T-helper 9 cell (primary cell): ENCODE results near the gene ULK1.
A peak's percentile ranks its signal among the peaks of the same experiment; 100 is the strongest.

Experiments
- DNase-seq: peaks from one replicate; pipeline ENCODE4 v3.0.0-alpha.2; 2020

ULK1 gene

GRCh38 chr12:131920902-131921840 lies 26.7 kb downstream of the ULK1 start:
- DNase-seq = no peak

DNA sequence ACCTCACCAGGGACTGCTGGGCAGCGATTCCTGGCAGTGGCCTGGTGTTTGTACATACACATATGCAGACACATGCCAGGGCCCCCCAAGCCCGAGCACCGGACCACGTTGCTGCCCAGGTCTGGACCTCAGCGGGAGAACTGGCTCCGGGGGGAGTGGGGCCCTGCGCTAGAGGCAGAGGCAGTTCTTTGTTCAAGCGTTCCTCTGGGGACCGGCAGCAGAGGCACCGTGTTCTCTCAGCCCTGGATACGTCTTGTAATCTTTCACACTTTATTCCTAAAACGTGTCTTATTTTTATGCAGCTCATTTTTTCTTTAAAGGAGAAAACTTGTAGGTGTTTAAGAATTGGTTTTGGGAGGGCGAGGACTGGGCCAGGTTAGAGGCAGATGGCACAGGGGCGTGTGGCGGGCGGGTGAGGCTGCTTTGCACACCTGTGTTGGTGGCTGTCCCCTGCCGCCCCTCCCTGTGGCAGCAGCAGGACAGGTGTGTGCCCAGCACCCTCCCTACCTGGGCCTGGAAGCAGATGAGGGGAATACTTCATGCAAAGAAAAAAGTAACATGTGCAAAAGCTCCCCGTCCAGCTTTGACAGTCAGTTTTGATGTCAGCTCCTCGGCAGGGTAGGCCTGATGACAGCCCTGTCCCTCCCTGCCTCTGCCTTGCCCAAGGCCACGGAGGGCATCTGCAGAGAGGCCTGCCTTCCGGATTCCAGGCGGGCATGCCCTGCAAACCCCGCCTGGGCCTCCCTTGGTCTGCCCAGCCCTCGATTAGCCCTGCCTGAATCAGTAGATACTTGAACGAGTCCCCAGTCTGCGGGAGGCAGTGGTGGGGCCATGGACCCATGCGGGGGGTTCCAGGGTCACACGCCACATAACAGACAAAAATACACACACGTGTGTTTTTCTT lies 27.7 kb downstream of the ULK1 start:
- DNase-seq = no peak

GRCh38 chr12:131922772-131923171 lies 28.4 kb downstream of the ULK1 start:
- DNase-seq = no peak

- no peak for DNase-seq
These were observed 28.8 kb downstream of the ULK1 start for GRCh38 chr12:131923260-131923659.

GRCh38 chr12:131927110-131928079 lies 33.0 kb downstream of the ULK1 start:
- DNase-seq = no peak

DNA sequence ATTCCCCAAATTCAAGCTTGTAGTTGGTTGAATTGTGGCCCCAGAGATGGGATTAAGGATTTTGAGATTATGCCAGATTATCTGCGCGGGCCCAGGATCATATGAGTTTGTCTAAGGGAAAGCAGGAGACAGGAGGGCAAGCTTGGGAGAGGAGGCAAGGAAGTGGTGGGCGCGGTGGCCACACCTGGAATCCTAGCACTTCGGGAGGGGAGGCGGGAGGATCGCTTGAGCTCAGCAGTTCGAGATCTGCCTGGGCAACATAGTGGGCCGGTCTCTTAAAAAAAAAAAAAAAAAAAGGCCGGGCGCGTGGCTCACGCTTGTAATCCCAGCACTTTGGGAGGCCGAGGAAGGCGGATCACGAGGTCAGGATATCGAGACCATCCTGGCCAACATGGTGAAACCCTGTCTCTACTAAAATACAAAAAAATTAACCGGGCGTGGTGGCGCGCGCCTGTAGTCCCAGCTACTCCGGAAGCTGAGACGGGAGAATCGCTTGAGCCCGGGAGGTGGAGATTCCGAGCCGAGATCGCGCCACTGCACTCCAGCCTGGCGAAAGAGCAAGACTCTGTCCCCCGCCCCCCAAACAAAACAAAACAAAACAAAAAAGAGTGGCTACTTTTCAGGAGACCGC lies 33.8 kb downstream of the ULK1 start:
- DNase-seq = no peak

- peak; percentile 92 for DNase-seq
These were observed 34.5 kb downstream of the ULK1 start, which contains the start of gene PUS1 for GRCh38 chr12:131928711-131929580. Gene PUS1 (plus strand): TSS chr12:131929276. CDS start chr12:131929723, 447 bp downstream.

DNA sequence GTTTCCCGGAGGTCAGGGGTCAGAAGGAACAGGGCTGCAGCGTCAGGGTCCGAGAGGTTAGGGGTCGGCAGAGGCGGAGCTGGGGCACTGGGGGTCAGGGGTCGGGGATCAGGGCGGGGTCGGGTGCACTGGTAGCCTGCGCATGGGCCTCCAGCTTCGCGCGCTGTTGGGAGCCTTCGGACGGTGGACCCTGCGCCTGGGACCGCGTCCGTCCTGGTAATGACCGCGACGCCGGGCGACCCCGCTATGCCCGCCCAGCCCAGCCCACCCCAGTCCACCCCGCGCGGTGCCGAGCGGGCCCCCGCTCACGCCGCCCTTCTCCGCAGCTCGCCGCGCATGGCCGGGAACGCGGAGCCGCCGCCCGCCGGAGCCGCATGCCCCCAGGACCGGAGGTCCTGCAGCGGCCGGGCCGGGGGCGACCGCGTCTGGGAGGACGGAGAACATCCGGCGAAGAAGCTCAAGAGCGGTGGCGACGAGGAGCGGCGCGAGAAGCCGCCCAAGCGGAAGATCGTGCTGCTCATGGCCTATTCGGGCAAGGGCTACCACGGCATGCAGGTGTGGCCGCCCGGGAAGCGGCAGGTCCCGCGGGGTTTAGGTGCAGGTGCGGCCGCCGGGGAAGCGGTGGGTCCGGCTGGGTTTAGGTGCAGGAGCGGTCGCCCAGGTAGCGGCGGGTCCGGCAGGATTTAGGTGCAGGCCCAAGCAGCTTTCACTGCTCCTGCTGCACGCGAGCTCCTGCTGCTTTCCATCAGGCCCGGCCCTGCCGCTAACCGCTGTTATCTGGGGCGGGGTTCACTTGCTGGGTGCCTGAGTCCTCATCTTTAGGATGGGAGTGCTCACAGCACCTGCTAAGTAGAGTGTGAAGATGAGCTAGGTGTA lies 35.4 kb downstream of the ULK1 start:
- peak; percentile 20 for DNase-seq

DNA sequence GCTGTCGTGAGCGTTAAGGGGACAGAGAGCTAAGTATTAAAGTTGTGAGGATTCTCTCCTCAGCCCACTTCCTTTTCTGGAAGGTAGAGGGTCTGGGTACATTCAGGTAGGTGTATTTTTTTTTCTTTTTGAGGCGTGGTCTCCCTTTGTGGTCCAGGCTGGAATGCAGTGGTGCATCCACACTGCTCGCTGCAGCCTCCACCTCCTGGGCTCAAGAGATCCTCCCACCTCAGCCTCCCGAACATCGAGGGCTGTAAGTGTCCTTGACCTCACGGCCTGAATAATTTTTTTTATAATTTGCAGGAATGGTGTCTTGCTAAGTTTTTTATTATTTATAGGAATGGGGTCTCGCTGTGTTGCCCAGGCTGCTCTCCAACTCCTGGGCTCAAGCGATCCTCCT lies 36.1 kb downstream of the ULK1 start:
- no peak for DNase-seq

DNA sequence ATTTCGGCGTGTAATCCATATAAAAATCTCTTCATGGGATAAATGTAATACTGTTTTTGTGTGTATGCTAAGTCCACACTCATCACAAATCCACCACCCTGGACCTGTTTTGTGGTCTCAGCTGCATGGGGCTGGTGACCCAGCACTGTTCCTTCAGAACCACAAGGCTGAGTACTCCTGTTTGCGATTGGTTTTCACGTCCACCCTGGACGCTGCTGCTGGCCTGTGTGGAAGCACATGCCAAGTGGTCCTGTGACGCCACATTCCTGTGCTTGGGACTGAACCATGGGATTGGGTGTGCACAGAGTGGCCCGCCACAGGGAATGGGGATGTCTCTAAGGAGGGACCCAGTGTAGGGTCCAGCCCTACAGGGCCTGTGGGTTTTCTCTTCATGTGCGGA lies 39.0 kb downstream of the ULK1 start:
- no peak for DNase-seq

GRCh38 chr12:131934535-131934934 lies 40.1 kb downstream of the ULK1 start:
- DNase-seq = no peak

- no peak for DNase-seq
These were observed 43.7 kb downstream of the ULK1 start for GRCh38 chr12:131938082-131938481.

DNA sequence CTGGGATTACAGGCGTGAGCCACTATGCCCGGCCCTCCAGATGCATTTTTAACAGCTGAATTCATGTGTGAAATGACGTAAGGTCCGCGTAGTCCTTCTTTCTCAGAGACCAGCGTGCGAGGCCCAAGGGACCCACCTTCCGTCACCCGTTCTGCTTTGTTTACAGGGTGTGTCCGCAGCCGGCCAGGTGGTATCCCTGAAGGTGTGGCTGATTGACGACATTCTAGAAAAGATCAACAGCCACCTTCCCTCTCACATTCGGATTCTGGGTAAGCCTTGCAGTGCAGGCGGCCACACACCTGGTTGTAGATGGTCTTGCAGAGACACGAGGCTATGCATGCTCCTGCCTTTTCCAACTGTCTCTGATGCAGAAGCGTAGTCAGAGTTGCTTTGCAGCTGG lies 44.6 kb downstream of the ULK1 start:
- no peak for DNase-seq

DNA sequence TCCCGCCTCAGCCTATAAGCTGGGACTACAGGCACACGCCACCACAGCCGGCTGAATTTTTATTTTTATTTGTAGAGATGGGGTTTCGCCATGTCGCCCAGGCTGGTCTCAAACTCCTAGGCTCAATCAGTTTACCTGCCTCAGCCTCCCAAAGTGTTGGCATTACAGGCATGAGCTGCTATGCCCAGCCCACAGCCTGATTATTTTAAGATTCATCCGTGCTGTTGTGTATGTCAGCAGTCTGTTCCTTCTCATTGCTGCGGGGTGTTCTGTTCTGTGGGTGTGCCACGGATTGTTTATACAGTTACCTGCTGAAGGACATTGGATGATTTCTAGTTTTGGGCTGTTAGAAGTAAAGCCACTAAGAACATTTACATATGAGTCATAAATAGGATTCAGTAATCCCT lies 45.7 kb downstream of the ULK1 start:
- DNase-seq = no peak

DNA sequence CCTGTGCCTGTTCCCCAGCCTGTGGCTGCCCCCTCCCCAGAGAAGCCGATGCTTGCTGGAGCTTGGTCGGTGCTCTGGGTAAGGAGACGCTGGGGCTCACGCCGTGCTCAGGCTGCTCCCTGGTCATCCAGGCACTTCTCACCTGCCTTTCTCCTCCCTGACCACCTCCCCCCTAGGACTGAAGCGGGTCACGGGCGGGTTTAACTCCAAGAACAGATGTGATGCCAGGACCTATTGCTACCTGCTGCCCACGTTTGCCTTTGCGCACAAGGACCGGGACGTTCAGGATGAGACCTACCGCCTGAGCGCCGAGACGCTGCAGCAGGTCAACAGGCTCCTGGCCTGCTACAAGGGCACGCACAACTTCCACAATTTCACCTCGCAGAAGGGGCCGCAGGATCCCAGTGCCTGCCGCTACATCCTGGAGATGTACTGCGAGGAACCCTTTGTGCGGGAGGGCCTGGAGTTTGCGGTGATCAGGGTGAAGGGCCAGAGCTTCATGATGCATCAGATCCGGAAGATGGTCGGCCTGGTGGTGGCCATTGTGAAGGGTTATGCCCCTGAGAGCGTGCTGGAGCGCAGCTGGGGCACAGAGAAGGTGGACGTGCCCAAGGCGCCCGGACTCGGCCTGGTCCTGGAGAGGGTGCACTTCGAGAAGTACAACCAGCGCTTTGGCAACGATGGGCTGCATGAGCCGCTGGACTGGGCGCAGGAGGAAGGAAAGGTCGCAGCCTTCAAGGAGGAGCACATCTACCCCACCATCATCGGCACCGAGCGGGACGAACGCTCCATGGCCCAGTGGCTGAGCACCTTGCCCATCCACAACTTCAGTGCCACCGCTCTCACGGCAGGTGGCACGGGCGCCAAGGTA lies 46.9 kb downstream of the ULK1 start:
- no peak for DNase-seq

DNA sequence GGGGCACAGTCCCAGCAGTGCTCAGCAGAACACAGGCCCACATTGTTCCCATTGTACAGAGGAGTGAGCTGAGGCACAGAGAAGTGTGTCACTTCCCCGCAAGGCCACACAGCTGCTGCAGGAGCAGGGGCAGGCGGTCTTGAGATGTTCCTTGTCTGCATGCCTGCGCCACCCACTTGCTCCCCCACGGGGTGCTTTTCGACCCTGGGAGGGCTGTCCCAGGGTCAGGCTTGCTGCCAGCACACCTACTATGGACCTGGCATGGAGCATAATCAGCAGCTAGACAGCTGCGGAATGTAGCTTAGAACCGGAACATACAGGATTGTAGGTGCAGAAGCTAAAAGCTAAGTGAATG lies 47.5 kb downstream of the ULK1 start:
- no peak for DNase-seq

- no peak for DNase-seq
These were observed 48.2 kb downstream of the ULK1 start for GRCh38 chr12:131942671-131943070.

DNA sequence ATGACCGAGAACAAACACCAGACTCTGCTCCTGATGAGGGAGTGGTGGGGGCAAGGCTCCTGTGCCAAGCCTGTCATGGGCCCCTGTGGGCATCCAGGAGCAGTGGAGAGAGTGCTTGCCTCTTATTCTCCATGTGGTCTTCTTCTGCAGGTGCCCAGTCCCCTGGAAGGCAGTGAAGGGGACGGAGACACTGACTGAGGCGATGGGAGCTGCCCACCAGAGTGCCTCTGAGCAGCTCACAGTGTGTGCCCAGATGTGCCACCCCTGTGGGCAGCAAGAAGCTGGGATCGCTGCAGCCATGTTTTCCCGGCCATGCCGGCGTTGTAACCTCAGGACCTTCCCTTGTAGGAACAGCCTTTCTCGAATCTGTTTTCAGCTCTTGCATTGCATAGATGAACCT lies 49.0 kb downstream of the ULK1 start:
- no peak for DNase-seq

DNA sequence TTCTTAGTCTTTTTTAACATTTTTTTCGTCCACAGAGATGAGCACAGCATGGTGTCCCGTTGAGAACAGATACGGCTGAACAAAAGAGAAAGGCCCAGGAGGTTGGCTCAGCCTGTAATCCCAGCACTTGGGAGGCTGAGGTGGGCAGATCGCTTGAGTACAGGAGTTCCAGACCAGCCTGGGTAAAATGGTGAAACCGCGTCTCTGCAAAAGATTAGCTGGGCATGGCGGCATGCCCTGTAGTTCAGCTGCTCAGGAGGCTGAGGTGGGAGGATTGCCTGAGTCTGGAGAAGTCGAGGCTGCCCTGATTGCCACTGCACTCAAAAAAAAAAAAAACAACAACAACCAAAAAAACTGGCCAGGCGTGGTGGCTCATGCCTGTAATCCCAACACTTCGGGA lies 49.5 kb downstream of the ULK1 start:
- DNase-seq = no peak
